Kidney (tissue), 14 donors: ENCODE measurements around the gene MYO5B. TPM values are rescaled to one million over a fixed set of nuclear protein-coding genes. Genes with fewer than 3 reads are reported as not detected.

Experiments
- DNase-seq, 5 donors: peaks; one replicate each; pipeline ENCODE4 v3.0.0-alpha.2; 2013 to 2020
- FAIRE-seq: peaks from 2 replicates; lab custom pipeline; 2012; peaks lifted over from hg19 to GRCh38; lab: Jason Lieb, UNC
- H3K27ac ChIP-seq, 2 donors: one replicate each; pipeline ENCODE4 v1.7.0; 2013; ENCODE audit warnings: low read depth in 2 of 2, low read length in 2 of 2, inconsistent platforms in 1 of 2
- H3K27me3 ChIP-seq: one replicate; pipeline ENCODE4 v1.7.1; 2013; ENCODE audit warnings: low read length, inconsistent platforms; ENCODE audit not compliant: control insufficient read depth, insufficient read depth
- H3K36me3 ChIP-seq, 3 donors: one replicate each; pipeline versions ENCODE4 v1.7.0 to v1.7.1; 2013; ENCODE audit warnings: low read length in 3 of 3, control low read depth in 1 of 3, inconsistent platforms in 1 of 3; ENCODE audit not compliant: insufficient read depth in 3 of 3, control insufficient read depth in 2 of 3
- H3K4me1 ChIP-seq, 3 donors: one replicate each; pipeline versions ENCODE4 v1.7.0 to v1.7.1; 2013; ENCODE audit warnings: low read length in 3 of 3, inconsistent platforms in 1 of 3, low read depth in 1 of 3; ENCODE audit not compliant: control insufficient read depth in 2 of 3, insufficient read depth in 2 of 3
- H3K4me3 ChIP-seq, 3 donors: one replicate each; pipeline versions ENCODE4 v1.7.0 to v1.8.1; 2013; ENCODE audit warnings: low read length in 3 of 3, control low read depth in 1 of 3, inconsistent platforms in 1 of 3
- H3K9ac ChIP-seq, 3 donors: one replicate each; pipeline versions ENCODE4 v1.7.0 to v1.7.1; 2013; ENCODE audit warnings: low read length in 3 of 3, control low read depth in 1 of 3, inconsistent platforms in 1 of 3
- H3K9me3 ChIP-seq, 3 donors: one replicate each; pipeline versions ENCODE4 v1.7.0 to v1.7.1; 2013; ENCODE audit warnings: low read length in 3 of 3, control low read depth in 1 of 3, inconsistent platforms in 1 of 3; ENCODE audit not compliant: control insufficient read depth in 2 of 3, insufficient read depth in 1 of 3
- CTCF ChIP-seq: IDR thresholded peaks from 3 replicates; pipeline ENCODE4 v1.5.1; 2012; ENCODE audit warnings: mild to moderate bottlenecking, moderate library complexity, borderline replicate concordance; ENCODE audit not compliant: insufficient read depth; ENCODE audit errors: extremely low read depth
- intact Hi-C: fragments of 100-400 bp; cut with DNase I; formaldehyde crosslinking; loops from one replicate; pipeline ENCODE4 v1.11.1; 2022
- polyA plus RNA-seq: library from polyadenylated mRNA; stranded (reverse); fragments of 350-450 nt; fragmentation: Illumina TruSeq; extraction: RNeasy Lipid Tissue Mini Kit (QIAGEN cat#74804); gene quantifications from one replicate; pipeline ENCODE4 v1.2.3, GENCODE V29; 2014; ENCODE audit warnings: low read depth, low replicate concordance; ENCODE audit not compliant: insufficient read depth
- total RNA-seq: library from RNA; stranded (reverse); fragmentation: NEBNext Ultra II Directional; extraction: Animal tissue kit (Norgen Biotek cat#: 25700); gene quantifications from one replicate; pipeline ENCODE4 v1.2.1, GENCODE V29; 2021
- donor health status: control.
- donor health status: control.
- donor health status: control.
- donor health status: control.
- donor health status: control.
- donor health status: DM: yes; HTN: yes; CAD: no.
- donor health status: Normal renal cell carcinoma (clear cell type).

Gene MYO5B
- total and polyA plus RNA-seq, 2 donors from 2014 or later: 17.8 to 43.8 TPM

- no peak for TF ChIP-seq CTCF
- peaks cover 0 to 4% (median 0%) of the 10 kb centered on the region in 3 donors for H3K36me3 ChIP-seq
- DNase-seq (no peak), FAIRE-seq (no peak)
- H3K27me3 ChIP-seq: no peaks in the 10 kb centered on the region
- H3K9ac ChIP-seq: no peak overlapping the region
- H3K4me3 ChIP-seq: no peak overlapping the region
- intact Hi-C loops: no loop called here
- H3K9me3 ChIP-seq: no peaks in the 10 kb centered on the region
- H3K4me1 ChIP-seq: no peaks in the 10 kb centered on the region
- H3K27ac ChIP-seq: no peak overlapping the region
Observed at GRCh38 chr18:50033004-50033403, 161.9 kb downstream of the MYO5B start.

GRCh38 chr18:50030146-50030545 is 164.8 kb downstream of the MYO5B start:
- Histone ChIP-seq H3K4me3 (no peak overlapping the region), H3K27ac (no peak overlapping the region), H3K4me1 (no peaks in the 10 kb centered on the region), H3K9me3 (no peaks in the 10 kb centered on the region), H3K36me3 (no peaks in the 10 kb centered on the region), H3K27me3 (no peaks in the 10 kb centered on the region), H3K9ac (no peak overlapping the region)
- intact Hi-C loops: no loop called here
- FAIRE-seq (no peak), DNase-seq (no peak)
- no peak for TF ChIP-seq CTCF

DNA sequence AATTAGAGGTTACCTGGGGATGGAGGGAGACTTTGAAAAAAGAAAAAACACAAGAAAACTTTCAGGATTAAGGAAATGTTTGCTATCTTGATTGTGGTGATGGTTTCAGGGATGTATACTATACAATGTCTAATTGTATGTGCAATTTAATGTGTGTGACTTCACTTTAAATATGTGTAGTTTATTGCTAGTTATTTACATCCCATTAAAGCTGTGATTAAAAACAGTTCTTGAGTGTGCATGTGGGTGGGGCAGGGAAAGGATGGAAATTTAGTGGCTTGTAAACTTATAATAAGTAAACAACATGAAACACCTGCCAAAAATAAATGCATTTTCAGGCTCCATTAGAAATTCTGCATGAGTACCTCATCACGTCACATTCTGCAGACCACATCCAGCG is 167.0 kb downstream of the MYO5B start:
- Histone ChIP-seq H3K4me3 (no peak overlapping the region), H3K27me3 (no peaks in the 10 kb centered on the region), H3K9ac (no peak overlapping the region), H3K27ac (no peak overlapping the region), H3K4me1 (no peaks in the 10 kb centered on the region), H3K36me3 (no peaks in the 10 kb centered on the region), H3K9me3 (no peaks in the 10 kb centered on the region)
- intact Hi-C loops: no loop called here
- DNase-seq (no peak), FAIRE-seq (no peak)
- no peak for TF ChIP-seq CTCF

DNA sequence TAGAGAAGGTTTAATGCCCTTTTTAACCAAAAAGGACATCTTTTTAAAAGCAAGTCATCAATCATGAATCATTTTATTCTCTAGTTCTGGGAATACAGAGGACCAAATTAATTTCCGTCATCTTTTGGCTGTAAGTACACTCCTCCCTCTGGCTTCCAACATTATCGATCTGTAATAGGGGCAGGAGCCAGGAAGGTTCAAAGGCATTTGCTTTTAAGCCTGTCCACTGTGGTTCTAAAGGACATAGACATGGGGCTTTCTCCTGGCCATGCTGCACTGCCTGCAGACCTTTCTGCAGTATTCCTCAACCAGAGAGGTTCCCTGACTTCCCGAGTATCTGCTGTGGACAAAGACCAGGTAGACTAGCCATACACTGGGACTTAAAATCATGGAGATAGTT is 170.5 kb downstream of the MYO5B start:
- FAIRE-seq: no peak
- H3K9ac ChIP-seq: no peak overlapping the region
- no peaks in the 10 kb centered on the region for H3K36me3 ChIP-seq
- intact Hi-C loops: no loop called here
- no peak for DNase-seq
- H3K27ac ChIP-seq: no peak overlapping the region
- H3K9me3 ChIP-seq: no peaks in the 10 kb centered on the region
- TF ChIP-seq CTCF: no peak
- H3K4me3 ChIP-seq: no peak overlapping the region
- no peaks in the 10 kb centered on the region for H3K4me1 ChIP-seq
- no peaks in the 10 kb centered on the region for H3K27me3 ChIP-seq
